Endothelial cell of umbilical vein (primary cell): ENCODE measurements around the gene AKNA. TPM values are rescaled to one million over a fixed set of nuclear protein-coding genes. Genes with fewer than 3 reads are reported as not detected.

Experiments used
- BruUV-seq: library from RNA; stranded (reverse); fragments of 400-500 nt; replicated peaks from 2 replicates; lab custom pipeline; 2021; lab: Mats Ljungman, UMichigan
- CTCF ChIA-PET: fragments of 300-600, 350-600 bp; sonication (Branson Sonifier 250); formaldehyde crosslinking; loops from one replicate; lab custom pipeline; 2021; ENCODE audit warnings: antibody characterized with exemption, inconsistent platforms; lab: Charles Lee
- POLR2A ChIA-PET: fragments of 300-600, 350-600 bp; sonication (Branson Sonifier 250); formaldehyde crosslinking; loops from one replicate; lab custom pipeline; 2021; ENCODE audit warnings: antibody characterized with exemption, inconsistent platforms; lab: Charles Lee
- DNase-seq: peaks from one replicate; pipeline ENCODE4 v3.0.0-alpha.2; 2011; ENCODE audit warnings: low read depth, low spot score
- FAIRE-seq: peaks from 2 replicates; lab custom pipeline; 2011; peaks lifted over from hg19 to GRCh38; lab: Jason Lieb, UNC
- H2AFZ ChIP-seq: 2 replicates; pipeline ENCODE4 v1.6.0; 2012; ENCODE audit warnings: low read depth, low read length, control low read depth, inconsistent platforms
- H3K27ac ChIP-seq: 2 replicates; pipeline ENCODE4 v1.5.1; 2011; ENCODE audit warnings: low read depth, mild to moderate bottlenecking, control low read depth, low read length, moderate library complexity; ENCODE audit not compliant: insufficient read depth
- H3K27me3 ChIP-seq, 2 experiments: 2 replicates each; pipeline versions ENCODE4 v1.6.0 to v1.6.1; 2011; ENCODE audit warnings: low read length in 2 of 2, mixed read lengths in 1 of 2; ENCODE audit not compliant: control insufficient read depth in 2 of 2, insufficient read depth in 2 of 2
- H3K36me3 ChIP-seq, 2 experiments: 2 replicates in 1 of 2; 3 replicates in 1 of 2; pipeline ENCODE4 v1.5.1; 2011; ENCODE audit warnings: low read length in 2 of 2, mild to moderate bottlenecking in 1 of 2, moderate library complexity in 1 of 2; ENCODE audit not compliant: control insufficient read depth in 2 of 2, insufficient read depth in 2 of 2; ENCODE audit errors: extremely low read depth in 1 of 2
- H3K4me1 ChIP-seq: 3 replicates; pipeline ENCODE4 v1.5.1; 2011; ENCODE audit warnings: mild to moderate bottlenecking, low read length; ENCODE audit not compliant: control insufficient read depth, insufficient read depth; ENCODE audit errors: extremely low read depth
- H3K4me2 ChIP-seq: 2 replicates; pipeline ENCODE4 v1.6.1; 2011; ENCODE audit warnings: low read length, control low read depth, mixed read lengths; ENCODE audit not compliant: insufficient read depth
- H3K4me3 ChIP-seq, 3 experiments: fragments of 200-600 bp in 1 of 3; sonication (generic), shearing (Covaris generic) in 1 of 3; replicated peaks in 1 of 3; 2 replicates each; pipeline ENCODE4 v1.5.1; 2011 to 2016; ENCODE audit warnings: control low read depth in 3 of 3, low read length in 3 of 3, mild to moderate bottlenecking in 2 of 3, inconsistent platforms in 1 of 3, low read depth in 1 of 3, moderate library complexity in 1 of 3; ENCODE audit not compliant: insufficient read depth in 1 of 3
- H3K79me2 ChIP-seq: 2 replicates; pipeline ENCODE4 v1.6.0; 2012; ENCODE audit warnings: low read length, inconsistent platforms; ENCODE audit not compliant: control insufficient read depth, insufficient read depth
- H3K9ac ChIP-seq: replicated peaks from 2 replicates; pipeline ENCODE3; 2011; ENCODE audit warnings: low read length, control low read depth; ENCODE audit not compliant: insufficient read depth; ENCODE audit errors: extremely low read depth
- H3K9me1 ChIP-seq: replicated peaks from 3 replicates; pipeline ENCODE4 v1.6.0; 2011; ENCODE audit warnings: mild to moderate bottlenecking, low read length; ENCODE audit not compliant: control insufficient read depth, insufficient read depth; ENCODE audit errors: extremely low read depth
- H3K9me3 ChIP-seq: replicated peaks from 2 replicates; pipeline ENCODE4 v1.5.1; 2012; ENCODE audit warnings: low read length, inconsistent platforms; ENCODE audit not compliant: control insufficient read depth, insufficient read depth
- H4K20me1 ChIP-seq: replicated peaks from 2 replicates; pipeline ENCODE3; 2011; ENCODE audit warnings: mild to moderate bottlenecking, low read length; ENCODE audit not compliant: control insufficient read depth, insufficient read depth; ENCODE audit errors: extremely low read depth
- CTCF ChIP-seq, 2 donors: IDR thresholded peaks; 1 replicate in 1 of 2; 2 replicates in 1 of 2; pipeline ENCODE4 v1.5.1; 2011; ENCODE audit warnings: low read length in 2 of 2, mild to moderate bottlenecking in 2 of 2, moderate library complexity in 2 of 2, control low read depth in 1 of 2, inconsistent platforms in 1 of 2, low read depth in 1 of 2; ENCODE audit not compliant: insufficient read depth in 1 of 2; ENCODE audit errors: extremely low read depth in 1 of 2
- EZH2 ChIP-seq: IDR thresholded peaks from 2 replicates; pipeline ENCODE4 v1.6.1; 2012; ENCODE audit warnings: borderline replicate concordance, low read depth, mild to moderate bottlenecking, moderate library complexity, low read length, inconsistent platforms; ENCODE audit not compliant: severe bottlenecking
- FOS ChIP-seq: IDR thresholded peaks from 2 replicates; pipeline ENCODE4 v1.6.1; 2011; ENCODE audit warnings: mild to moderate bottlenecking, low read length, moderate library complexity, borderline replicate concordance; ENCODE audit not compliant: insufficient read depth
- GATA2 ChIP-seq: IDR thresholded peaks from 2 replicates; pipeline ENCODE4 v1.7.0; 2011; ENCODE audit warnings: low read depth, mild to moderate bottlenecking, moderate library complexity, mixed read lengths, low read length; ENCODE audit not compliant: insufficient read length, insufficient read depth
- JUN ChIP-seq: IDR thresholded peaks from 2 replicates; pipeline ENCODE4 v1.6.1; 2011; ENCODE audit warnings: borderline replicate concordance, low read depth; ENCODE audit not compliant: insufficient read length, insufficient read depth
- MAX ChIP-seq: IDR thresholded peaks from 2 replicates; pipeline ENCODE4 v1.6.1; 2011; ENCODE audit not compliant: insufficient read depth, insufficient read length
- MYC ChIP-seq: IDR thresholded peaks from one replicate; pipeline ENCODE4 v1.6.1; 2011; ENCODE audit warnings: mild to moderate bottlenecking, low read depth, low read length
- POLR2A ChIP-seq: IDR thresholded peaks from 2 replicates; pipeline ENCODE4 v1.6.1; 2012; ENCODE audit warnings: low read depth, mild to moderate bottlenecking, control low read depth, low read length
- POLR2AphosphoS5 ChIP-seq: IDR thresholded peaks from 2 replicates; pipeline ENCODE4 v1.6.1; 2012; ENCODE audit warnings: low read depth, mild to moderate bottlenecking, control low read depth, low read length, moderate library complexity; ENCODE audit not compliant: insufficient read depth
- dilution Hi-C: fragments of 300-500 bp; cut with MboI; formaldehyde crosslinking; loops from one replicate; pipeline ENCODE4 v1.15.0; 2019; ENCODE audit warnings: low sequenced_read_pairs; ENCODE audit not compliant: extremely low pct_ligation_motif_present
- intact Hi-C: fragments of 100-400 bp; cut with micrococcal nuclease; formaldehyde crosslinking; loops from one replicate; pipeline ENCODE4 v1.10.0; 2022
- polyA plus RNA-seq, 4 experiments: library from polyadenylated mRNA; depleted of rRNA in 3 of 4; stranded (reverse) in 3 of 4; unstranded in 1 of 4; fragments of >200 nt; gene quantifications; 2 replicates each; pipeline versions ENCODE4 v1.2.1 to v1.2.3, GENCODE V29; 2011 to 2012; ENCODE audit warnings: missing spikeins in 1 of 4
- total RNA-seq: library from RNA; stranded (reverse); gene quantifications from 2 replicates; pipeline ENCODE4 v1.2.3, GENCODE V29; 2021

AKNA gene
- total and polyA plus RNA-seq, 2 donors (not counting 3 experiments of a cell fraction or from before 2014, with no cell fraction given) = 11.3 to 22.4 TPM

DNA sequence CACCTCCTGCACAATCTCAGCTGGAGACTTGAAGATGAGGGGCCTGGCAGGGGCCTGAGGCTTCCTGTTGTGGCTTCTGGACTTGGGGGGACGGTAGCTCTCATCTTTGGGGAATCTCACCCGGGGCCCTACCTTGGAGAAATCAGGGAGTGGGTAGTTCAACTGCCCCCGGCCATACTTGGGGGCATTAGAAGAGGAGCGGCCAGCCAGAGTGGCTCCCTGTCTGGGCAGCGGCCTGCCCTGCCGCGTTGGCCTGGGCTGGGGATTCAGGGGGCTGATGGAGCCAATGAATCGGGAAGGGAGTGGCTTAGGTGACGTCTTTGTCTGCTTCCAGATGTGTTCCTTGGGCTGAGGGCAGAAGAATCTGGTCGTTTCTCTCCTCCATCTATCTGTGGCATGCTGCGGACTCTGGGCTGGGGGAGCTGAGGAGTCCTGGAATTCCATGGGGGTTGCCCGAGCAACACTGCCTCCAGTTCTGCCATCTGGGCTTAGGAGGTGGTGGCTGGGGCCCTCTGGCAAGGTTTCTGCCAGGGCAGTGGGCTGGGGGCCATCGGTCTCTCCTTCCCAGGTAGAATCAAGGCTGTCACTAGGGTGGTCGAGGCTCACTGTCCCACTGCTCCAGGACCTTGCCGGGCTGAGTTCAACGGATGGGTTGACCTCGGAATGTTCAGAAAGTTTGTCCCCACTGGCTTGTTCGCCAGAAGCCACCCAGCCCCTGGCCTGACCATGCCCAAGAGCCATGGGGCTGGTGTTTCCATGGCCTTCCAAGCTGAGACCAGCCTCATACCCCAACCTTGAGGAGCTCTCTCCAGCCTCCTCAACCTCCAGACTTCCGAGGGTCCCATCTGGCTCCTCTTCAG, 11.0 kb downstream of the AKNA start:
- no peak overlapping the region for H3K4me2 ChIP-seq
- TF ChIP-seq GATA2 = no peak
- no peak for TF ChIP-seq CTCF (IDR thresholded peaks at IDR 0.05; ENCODE audit: extremely low read depth in 1 of 2, insufficient read depth in 1 of 2, low read depth in 1 of 2, low read length in 2 of 2)
- no peak for TF ChIP-seq JUN
- no peak for TF ChIP-seq MYC
- no peak for TF ChIP-seq EZH2
- no peak for TF ChIP-seq MAX
- TF ChIP-seq FOS = no peak
- no peak for TF ChIP-seq POLR2AphosphoS5
- no peak for TF ChIP-seq POLR2A
- peaks cover 15% of the 10 kb centered on the region for H3K4me1 ChIP-seq
- dilution Hi-C loops = no loop called here
- H3K27me3 ChIP-seq = no peaks in the 10 kb centered on the region
- no peak overlapping the region for H2AFZ ChIP-seq
- H3K9me1 ChIP-seq = no peaks in the 10 kb centered on the region
- BruUV-seq = TSS peak; percentile 45
- FAIRE-seq (no peak), DNase-seq (no peak)
- H4K20me1 ChIP-seq = no peaks in the 10 kb centered on the region
- no peak overlapping the region for H3K27ac ChIP-seq
- ChIA-PET CTCF (interaction anchor here (1.1 kb wide), 1 partner anchor 16 kb away, joined by 3 read pairs; no protein-coding TSS in a partner anchor), POLR2A (no interaction called here)
- H3K79me2 ChIP-seq = no peaks in the 10 kb centered on the region
- H3K4me3 ChIP-seq = no peak overlapping the region
- H3K9ac ChIP-seq = no peak overlapping the region
- peaks cover 3 to 17% of the 10 kb centered on the region in 2 experiments for H3K36me3 ChIP-seq
- intact Hi-C loops = no loop called here
- no peaks in the 10 kb centered on the region for H3K9me3 ChIP-seq
